Measurements from ENCODE around the gene CHRNB1. TPM values are rescaled to one million over a fixed set of nuclear protein-coding genes. Genes with fewer than 3 reads are reported as not detected.

CHRNB1 gene
- polyA plus RNA-seq, 1 donor from 2014 or later: 18.2 TPM

GRCh38 chr17:7426203-7426863, 18.5 kb upstream of the CHRNB1 start:
- Histone ChIP-seq H3K4me2 (ENCODE audit: low read length) (no peak overlapping the region), H3K9me3 (ENCODE audit: low read length) (no peaks in the 10 kb centered on the region), H3K9me2 (ENCODE audit: insufficient read depth, low read length) (no peaks in the 10 kb centered on the region), H3K27ac (ENCODE audit: low read length) (no peak overlapping the region), H4K20me1 (ENCODE audit: insufficient read depth) (no peaks in the 10 kb centered on the region), H3F3A (ENCODE audit: insufficient read depth, low read length, poor library complexity, severe bottlenecking) (no peaks in the 10 kb centered on the region), H3K79me2 (replicated peaks; ENCODE audit: insufficient read depth, low read length) (no peaks in the 10 kb centered on the region), H2AFZ (ENCODE audit: low read depth, low read length) (no peak overlapping the region), H3K36me3 (ENCODE audit: insufficient read depth, low read length) (no peaks in the 10 kb centered on the region), H3K4me3 (ENCODE audit: low read length) (no peak overlapping the region), H3K9ac (ENCODE audit: low read length) (no peak overlapping the region), H3K27me3 (ENCODE audit: insufficient read depth, low read depth, low read length) (no peaks in the 10 kb centered on the region)
- TF ChIP-seq RAD21 (conservative IDR thresholded peaks at IDR 0.05) (no peak), SMC3 (conservative IDR thresholded peaks at IDR 0.05; ENCODE audit: poor library complexity) (no peak), POLR2AphosphoS5 (IDR thresholded peaks at IDR 0.05) (no peak), EZH2 (IDR thresholded peaks at IDR 0.05; ENCODE audit: borderline replicate concordance, insufficient read depth, low read length, poor library complexity, severe bottlenecking) (no peak), EP300 (conservative IDR thresholded peaks at IDR 0.05; ENCODE audit: poor library complexity, severe bottlenecking) (no peak), MXI1 (conservative IDR thresholded peaks at IDR 0.05; ENCODE audit: poor library complexity, severe bottlenecking) (no peak), TAF1 (IDR thresholded peaks at IDR 0.05; ENCODE audit: low read depth) (no peak), CTCF (IDR thresholded peaks at IDR 0.05; ENCODE audit: poor library complexity, severe bottlenecking) (no peak), REST (IDR thresholded peaks at IDR 0.05; ENCODE audit: borderline replicate concordance) (no peak)

GRCh38 chr17:7426896-7427489, 17.9 kb upstream of the CHRNB1 start:
- Histone ChIP-seq H3K4me2 (ENCODE audit: low read length) (no peak overlapping the region), H2AFZ (ENCODE audit: low read depth, low read length) (no peak overlapping the region), H3F3A (ENCODE audit: insufficient read depth, low read length, poor library complexity, severe bottlenecking) (no peaks in the 10 kb centered on the region), H3K9me3 (ENCODE audit: low read length) (no peaks in the 10 kb centered on the region), H3K27ac (ENCODE audit: low read length) (no peak overlapping the region), H4K20me1 (ENCODE audit: insufficient read depth) (no peaks in the 10 kb centered on the region), H3K9me2 (ENCODE audit: insufficient read depth, low read length) (no peaks in the 10 kb centered on the region), H3K9ac (ENCODE audit: low read length) (no peak overlapping the region), H3K27me3 (ENCODE audit: insufficient read depth, low read depth, low read length) (no peaks in the 10 kb centered on the region), H3K36me3 (ENCODE audit: insufficient read depth, low read length) (no peaks in the 10 kb centered on the region), H3K4me3 (ENCODE audit: low read length) (no peak overlapping the region), H3K79me2 (replicated peaks; ENCODE audit: insufficient read depth, low read length) (no peaks in the 10 kb centered on the region)
- no peak for TF ChIP-seq REST (IDR thresholded peaks at IDR 0.05; ENCODE audit: borderline replicate concordance)
- no peak for TF ChIP-seq TAF1 (IDR thresholded peaks at IDR 0.05; ENCODE audit: low read depth)
- TF ChIP-seq SMC3 (conservative IDR thresholded peaks at IDR 0.05; ENCODE audit: poor library complexity): no peak
- TF ChIP-seq EP300 (conservative IDR thresholded peaks at IDR 0.05; ENCODE audit: poor library complexity, severe bottlenecking): no peak
- TF ChIP-seq EZH2 (IDR thresholded peaks at IDR 0.05; ENCODE audit: borderline replicate concordance, insufficient read depth, low read length, poor library complexity, severe bottlenecking): no peak
- no peak for TF ChIP-seq RAD21 (conservative IDR thresholded peaks at IDR 0.05)
- TF ChIP-seq CTCF (IDR thresholded peaks at IDR 0.05; ENCODE audit: poor library complexity, severe bottlenecking): no peak
- TF ChIP-seq MXI1 (conservative IDR thresholded peaks at IDR 0.05; ENCODE audit: poor library complexity, severe bottlenecking): no peak
- no peak for TF ChIP-seq POLR2AphosphoS5 (IDR thresholded peaks at IDR 0.05)
